SW480 (cell line): Measurements from ENCODE around the gene LAMC2.
"Not testable (repeated sequence)": the region's sequence is repeated elsewhere in the genome, so short reads cannot be mapped to it uniquely, and the experiment has no call there.

Experiments used
- DNase-seq: peaks from one replicate; pipeline ENCODE4 v3.0.0-alpha.2; 2016; ENCODE audit warnings: low spot score

Gene LAMC2

DNA sequence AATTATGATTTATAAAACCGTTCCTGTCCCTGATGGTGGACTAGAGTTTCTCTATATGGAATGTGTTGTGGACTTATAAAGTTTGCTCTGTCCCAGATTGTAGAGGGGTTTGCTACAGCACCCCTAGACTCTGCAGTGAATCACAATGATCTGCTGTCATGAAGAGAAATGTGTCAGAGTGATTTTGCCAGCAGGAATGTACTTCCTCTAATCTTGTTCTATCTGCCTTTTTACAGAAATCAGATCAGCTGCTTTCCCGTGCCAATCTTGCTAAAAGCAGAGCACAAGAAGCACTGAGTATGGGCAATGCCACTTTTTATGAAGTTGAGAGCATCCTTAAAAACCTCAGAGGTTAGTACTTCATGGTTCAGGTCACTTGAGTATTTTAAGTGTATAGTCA is 52.0 kb downstream of the LAMC2 start:
- DNase-seq, result no peak

DNA sequence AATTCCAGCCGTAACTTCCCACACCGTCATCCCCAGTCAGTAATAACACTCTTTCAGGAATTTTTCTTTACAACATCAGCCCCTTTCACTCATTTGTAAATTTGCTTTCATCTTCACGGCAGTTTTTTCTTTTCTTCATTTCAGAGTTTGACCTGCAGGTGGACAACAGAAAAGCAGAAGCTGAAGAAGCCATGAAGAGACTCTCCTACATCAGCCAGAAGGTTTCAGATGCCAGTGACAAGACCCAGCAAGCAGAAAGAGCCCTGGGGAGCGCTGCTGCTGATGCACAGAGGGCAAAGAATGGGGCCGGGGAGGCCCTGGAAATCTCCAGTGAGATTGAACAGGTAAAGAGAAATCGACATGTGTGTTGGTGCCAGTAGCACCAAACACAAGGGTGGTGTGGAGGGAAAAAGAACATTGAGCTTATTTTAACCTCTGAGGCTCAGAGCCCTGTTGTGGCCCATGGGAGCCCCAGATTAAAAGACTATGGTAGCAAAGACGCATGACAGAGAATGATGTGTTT is 53.2 kb downstream of the LAMC2 start:
- DNase-seq, result no peak

DNA sequence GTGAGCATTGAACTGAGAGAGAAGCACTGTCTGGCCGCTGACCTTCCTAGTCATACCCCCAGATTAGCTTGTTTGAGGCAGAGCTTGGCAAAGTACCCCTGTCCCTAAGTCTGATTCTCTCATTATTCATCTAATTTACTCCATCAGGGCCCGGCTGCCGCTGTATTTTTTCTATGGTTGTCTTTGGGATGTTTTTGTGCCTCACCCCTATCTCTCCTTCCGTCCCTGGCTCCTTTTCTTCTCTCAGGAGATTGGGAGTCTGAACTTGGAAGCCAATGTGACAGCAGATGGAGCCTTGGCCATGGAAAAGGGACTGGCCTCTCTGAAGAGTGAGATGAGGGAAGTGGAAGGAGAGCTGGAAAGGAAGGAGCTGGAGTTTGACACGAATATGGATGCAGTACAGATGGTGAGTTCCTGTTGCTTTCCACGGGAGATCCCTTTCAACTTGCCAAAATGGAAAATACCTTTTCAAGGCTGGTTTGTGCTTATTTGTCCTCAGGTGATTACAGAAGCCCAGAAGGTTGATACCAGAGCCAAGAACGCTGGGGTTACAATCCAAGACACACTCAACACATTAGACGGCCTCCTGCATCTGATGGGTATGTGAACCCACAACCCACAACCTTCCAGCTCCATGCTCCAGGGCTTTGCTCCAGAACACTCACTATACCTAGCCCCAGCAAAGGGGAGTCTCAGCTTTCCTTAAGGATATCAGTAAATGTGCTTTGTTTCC is 53.9 kb downstream of the LAMC2 start:
- DNase-seq, result no peak

DNA sequence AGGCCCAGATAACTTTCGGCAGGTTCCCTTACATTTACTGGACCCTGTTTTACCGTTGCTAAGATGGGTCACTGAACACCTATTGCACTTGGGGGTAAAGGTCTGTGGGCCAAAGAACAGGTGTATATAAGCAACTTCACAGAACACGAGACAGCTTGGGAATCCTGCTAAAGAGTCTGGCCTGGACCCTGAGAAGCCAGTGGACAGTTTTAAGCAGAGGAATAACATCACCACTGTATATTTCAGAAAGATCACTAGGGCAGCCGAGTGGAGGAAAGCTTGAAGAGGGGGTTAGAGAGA is 54.4 kb downstream of the LAMC2 start:
- DNase-seq, result no peak

DNA sequence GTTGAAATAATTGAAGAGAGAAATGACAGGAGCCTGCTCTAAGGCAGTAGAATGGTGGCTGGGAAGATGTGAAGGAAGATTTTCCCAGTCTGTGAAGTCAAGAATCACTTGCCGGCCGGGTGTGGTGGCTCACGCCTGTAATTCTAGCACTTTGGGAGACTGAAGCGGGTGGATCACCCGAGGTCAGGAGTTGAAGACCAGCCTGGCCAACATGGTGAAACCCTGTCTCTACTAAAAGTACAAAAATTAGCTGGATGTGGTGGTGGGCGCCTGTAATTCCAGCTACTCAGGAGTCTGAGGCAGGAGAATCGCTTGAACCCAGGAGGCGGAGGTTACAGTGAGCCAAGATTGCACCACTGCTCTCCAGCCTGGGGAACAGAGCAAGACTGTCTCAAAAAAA is 54.8 kb downstream of the LAMC2 start:
- DNase-seq, result not testable (repeated sequence)

DNA sequence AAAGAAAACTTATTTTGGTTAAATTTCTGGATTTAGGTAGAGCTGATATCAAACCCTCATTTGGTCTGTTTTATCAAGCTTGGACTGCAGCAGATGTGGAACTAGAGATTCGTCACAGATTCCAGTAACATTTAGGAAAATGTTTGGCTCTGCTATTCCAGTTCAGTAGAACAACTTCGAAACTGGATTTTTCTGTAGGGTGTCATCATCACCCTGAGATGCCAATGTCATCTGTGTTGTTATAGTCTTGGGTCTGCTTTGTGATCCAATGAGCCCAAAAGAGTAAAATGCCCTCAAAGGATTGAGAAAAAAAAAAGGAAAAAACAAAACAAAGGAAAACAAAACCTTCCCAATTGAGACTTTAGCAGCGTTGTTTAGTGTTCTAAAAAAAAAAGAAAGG is 55.4 kb downstream of the LAMC2 start:
- DNase-seq, result no peak

DNA sequence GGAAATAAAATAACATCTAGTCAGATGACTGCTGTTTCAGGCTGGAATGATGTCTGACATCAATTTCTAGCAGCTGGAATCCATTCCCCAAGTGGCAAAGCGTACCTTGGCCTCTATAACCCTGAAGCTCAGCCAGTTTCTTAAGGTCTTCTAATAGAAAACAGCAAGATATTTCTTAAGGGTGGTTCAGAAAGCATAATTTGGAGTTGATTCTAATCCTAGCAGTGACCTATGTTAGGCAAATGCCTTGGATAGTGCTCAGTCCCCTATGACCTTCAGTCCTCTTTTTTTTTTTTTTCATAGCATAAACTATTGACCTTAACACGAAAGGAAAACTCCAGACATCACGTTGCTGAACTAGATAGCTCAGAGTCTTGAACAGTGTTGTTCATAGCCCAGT is 56.5 kb downstream of the LAMC2 start:
- DNase-seq, result no peak

DNA sequence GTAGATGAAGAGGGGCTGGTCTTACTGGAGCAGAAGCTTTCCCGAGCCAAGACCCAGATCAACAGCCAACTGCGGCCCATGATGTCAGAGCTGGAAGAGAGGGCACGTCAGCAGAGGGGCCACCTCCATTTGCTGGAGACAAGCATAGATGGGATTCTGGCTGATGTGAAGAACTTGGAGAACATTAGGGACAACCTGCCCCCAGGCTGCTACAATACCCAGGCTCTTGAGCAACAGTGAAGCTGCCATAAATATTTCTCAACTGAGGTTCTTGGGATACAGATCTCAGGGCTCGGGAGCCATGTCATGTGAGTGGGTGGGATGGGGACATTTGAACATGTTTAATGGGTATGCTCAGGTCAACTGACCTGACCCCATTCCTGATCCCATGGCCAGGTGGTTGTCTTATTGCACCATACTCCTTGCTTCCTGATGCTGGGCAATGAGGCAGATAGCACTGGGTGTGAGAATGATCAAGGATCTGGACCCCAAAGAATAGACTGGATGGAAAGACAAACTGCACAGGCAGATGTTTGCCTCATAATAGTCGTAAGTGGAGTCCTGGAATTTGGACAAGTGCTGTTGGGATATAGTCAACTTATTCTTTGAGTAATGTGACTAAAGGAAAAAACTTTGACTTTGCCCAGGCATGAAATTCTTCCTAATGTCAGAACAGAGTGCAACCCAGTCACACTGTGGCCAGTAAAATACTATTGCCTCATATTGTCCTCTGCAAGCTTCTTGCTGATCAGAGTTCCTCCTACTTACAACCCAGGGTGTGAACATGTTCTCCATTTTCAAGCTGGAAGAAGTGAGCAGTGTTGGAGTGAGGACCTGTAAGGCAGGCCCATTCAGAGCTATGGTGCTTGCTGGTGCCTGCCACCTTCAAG is 57.3 kb downstream of the LAMC2 start:
- no peak for DNase-seq

DNA sequence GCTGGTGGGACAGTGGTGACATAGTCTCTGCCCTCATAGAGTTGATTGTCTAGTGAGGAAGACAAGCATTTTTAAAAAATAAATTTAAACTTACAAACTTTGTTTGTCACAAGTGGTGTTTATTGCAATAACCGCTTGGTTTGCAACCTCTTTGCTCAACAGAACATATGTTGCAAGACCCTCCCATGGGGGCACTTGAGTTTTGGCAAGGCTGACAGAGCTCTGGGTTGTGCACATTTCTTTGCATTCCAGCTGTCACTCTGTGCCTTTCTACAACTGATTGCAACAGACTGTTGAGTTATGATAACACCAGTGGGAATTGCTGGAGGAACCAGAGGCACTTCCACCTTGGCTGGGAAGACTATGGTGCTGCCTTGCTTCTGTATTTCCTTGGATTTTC is 58.4 kb downstream of the LAMC2 start:
- no peak for DNase-seq

DNA sequence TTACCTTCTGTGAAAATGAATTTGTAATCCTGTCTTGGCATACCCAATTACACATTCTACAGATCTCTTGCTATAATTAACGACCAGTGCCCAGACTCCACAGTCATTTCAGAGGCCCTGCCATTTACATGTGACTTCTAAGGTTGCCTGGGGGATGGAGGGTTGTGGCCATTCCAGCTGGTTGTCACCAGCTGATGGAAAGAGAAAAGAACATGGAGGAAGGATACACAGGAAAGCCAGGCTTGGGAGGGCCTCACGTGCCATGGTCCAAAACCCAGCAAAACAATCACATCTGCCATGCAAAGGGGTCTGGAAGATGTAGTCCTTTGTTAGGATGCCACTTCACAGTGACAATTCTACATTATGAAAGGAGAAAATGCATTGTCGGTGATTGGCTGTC is 59.3 kb downstream of the LAMC2 start:
- no peak for DNase-seq

DNA sequence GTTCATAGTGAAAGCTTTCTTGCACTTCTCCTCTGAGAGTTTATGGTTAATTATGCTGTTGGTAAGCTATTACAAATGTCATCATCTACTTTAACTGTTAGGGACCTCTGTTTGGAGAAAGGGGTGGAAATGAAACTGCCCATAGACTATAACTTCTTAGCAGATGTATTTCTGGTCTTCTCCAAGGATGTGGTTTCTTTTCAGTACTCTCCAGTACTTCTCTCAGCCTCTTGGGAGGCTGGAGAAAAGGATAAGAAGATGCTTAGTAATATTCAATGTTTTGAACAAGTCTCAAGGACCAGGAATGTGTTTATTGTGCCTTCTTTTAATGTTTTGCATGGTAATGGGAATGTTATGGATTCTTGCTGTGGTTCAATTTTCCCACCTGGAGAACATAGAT is 60.4 kb downstream of the LAMC2 start:
- DNase-seq, result no peak

DNA sequence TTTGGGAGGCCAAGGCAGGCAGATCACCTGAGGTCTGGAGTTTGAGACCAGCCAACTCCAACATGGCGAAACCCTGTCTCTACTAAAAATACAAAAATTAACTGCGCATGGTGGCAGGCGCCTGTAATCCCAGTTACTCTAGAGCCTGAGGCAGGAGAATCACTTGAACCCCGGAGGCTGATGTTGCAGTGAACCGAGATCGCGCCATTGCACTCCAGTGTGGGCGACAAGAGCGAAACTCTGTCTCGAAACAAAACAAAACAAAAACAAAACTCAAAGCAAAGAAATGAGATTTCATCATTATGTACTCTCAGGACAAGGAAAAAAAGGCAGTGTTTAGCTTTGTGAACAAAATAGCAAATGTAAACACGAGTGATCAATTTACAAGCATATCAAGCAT is 61.0 kb downstream of the LAMC2 start:
- no peak for DNase-seq

DNA sequence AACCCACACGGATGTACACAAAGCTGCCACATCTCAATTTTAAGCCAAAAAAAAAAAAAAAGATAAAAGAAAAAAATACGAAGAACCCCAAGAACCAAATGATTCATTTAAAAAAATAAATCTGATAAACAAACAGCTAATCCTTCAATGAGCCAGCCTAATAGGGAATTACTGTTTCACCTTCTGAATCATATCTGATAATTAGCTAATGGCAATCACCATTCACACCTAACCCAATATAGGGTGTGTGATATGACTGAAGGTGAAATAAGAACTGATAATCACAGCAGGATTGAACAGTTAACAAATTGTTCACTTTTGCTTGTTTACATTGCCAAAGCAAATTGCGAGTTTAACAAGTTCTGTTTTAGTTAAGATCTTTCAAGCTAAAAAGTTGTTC is 61.4 kb downstream of the LAMC2 start:
- no peak for DNase-seq

DNA sequence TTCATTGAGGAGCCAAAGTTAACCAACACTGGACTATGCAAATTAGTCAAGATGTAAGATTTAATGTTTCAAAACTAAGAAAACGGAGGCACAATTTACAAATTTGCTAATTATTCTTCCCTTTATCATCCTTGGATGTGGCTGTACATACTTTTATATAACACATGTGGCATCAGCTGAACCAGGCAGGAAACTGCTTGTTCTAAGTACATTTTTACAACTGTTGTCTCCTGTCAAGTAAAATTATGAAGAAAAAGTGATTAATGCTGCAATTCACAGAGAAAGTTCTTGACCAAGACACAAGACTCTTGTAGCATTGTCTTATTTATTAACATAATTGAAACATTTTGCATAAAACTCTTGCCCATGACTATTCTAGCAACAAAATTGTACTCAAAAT is 61.9 kb downstream of the LAMC2 start:
- no peak for DNase-seq

DNA sequence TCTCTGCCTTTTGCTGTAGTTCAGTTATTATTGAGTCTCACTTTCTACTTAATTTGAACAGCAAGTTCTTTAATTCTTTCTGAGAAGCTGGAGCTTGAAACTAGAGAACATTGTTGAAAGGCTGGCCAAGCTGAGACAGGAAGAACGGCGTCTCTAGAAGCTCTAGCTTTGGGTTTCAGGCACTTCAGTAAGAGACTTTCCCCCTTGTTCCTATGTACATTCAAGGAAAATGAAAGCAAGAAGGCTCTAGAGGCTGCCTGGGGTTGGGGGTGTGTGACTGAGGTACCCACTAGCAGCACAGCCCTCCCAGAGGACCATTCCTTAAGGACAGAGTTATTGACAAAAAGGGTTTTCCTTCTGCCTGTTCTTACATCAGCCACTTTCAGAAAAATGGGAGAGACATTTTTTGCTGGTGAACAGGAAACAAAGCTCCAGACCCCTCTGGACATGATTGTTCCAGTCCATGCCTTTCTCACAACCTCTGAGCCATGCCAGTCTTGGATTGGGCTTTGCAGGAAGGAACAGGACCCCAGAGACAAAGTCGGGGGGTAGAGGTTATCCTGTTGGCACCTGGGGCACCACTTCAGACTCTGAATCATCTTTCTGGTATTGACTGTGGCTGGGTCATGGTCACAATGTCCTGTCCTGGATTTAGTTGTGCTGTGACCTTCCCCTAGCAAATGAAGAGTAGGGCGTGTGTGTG is 63.1 kb downstream of the LAMC2 start:
- no peak for DNase-seq

DNA sequence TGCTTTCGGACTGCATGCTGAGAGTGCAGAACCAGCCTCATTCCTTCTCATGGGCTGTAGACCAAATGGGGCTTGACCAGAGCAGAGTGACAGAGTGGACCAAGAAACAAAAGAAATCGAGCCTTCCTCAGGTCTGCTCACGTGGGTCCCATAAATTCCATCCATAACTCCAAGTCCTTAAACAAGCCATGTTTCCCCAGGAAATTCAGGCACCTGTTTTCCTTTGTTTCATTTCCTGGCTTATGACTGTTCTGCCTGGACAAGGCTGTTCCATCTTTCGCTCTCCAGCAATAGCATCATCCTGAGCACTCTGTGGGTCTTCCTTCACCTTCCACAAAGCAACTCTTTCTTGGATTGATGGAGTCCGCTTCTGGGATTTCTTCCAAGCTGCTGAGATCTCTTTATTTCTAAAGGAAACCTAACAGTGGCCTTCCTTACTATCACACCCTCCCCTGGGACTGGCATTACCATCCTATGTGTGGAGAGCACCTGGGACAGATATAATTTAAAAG is 63.9 kb downstream of the LAMC2 start:
- DNase-seq, result no peak

DNA sequence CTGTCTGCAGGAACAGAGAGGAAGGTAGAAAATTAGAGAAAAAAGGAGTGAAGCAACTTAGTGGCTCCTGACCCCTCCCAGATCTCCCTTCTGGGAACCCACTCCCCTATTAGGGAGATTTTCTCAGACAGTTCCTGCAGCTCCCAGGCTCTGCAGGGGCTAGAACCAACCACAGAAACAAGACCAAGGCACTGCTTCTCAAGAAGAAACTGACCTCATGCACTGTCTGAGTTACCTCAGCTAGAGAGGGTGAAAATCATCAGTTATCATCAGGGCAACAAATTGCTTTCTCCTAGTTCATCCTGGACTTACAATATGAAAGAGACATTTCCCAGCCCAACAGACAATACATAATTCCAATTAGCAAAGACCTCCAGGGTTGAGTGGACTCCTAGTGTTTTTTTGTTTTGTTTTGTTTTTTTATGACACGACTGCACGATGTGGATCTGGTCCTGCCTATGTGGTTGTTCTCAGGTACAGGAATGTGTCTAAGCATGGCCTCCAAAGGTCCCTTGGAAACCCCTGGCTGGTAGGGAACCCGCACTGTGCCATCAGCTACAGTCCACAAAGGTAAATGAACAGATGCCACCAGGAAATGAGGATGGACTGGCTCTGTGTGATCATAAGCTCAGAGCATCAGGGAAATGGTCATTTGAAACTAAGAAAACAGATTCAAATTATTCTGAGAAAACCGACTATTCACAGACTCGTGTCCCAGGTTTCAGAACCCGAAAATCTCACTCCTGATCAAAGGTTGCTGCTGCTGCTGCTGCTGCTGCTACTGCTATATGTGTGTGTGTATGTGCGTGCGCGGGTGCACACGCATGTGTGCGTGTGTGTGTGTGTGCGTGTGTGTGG is 65.3 kb downstream of the LAMC2 start:
- no peak for DNase-seq

DNA sequence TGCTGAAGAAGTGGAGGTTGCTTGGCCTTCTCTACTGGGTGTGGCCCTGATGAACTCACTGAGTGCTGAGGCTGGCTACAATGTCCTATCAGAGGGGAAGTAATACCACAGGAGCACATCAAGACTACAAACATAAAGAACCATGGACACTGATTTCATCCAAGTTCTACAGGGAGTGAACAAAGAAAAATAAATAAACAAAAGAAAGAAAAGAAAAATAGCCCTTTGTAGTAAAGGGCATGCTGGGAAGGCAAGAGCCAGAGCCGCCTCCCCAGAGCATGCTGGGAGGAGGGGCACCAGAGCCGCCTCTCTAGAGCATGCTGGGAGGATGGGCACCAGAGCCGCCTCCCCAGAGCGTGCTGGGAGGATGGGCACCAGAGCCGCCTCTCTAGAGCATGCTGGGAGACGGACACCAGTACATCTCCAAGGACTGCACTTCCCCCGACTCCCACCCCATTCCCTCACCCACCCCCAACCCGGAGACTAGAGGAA is 65.9 kb downstream of the LAMC2 start:
- DNase-seq, result no peak

DNA sequence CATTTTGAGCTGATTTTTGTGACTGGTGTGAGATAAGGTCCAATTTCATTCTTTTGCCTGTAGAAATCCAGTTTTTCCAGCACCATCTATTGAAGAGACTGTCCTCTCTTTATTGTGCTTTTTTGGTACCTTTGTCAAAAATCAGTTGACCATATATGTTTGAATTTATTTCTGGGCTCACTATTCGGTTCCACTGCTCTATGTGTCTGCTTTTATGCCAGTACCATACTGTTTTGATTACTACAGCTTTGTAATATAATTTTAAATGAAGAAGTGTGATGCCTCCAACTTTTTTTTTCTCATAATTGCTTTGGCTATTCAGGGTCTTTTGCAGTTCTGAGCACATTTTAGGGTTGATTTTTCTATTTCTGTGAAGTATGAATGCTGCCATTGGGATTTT is 69.0 kb downstream of the LAMC2 start:
- DNase-seq, result no peak

DNA sequence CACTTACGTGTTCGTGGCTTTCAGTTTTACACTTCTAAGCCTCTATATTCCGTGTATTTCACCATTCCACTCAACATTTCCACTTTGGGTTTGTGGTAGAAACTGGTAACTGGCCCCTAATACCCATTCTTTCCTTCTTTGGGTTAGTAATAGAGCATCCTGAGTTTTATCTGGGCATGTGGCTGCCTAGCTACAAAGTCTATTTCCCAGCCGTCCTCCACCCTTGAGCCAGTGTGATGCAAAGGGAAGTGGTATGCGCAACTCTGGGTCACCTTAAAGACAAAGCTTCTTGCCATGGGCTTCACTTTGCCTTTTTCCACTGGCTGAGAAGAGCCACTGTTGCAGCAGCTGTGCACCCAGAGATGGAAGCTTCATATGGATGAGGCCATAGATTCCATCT is 73.9 kb downstream of the LAMC2 start:
- no peak for DNase-seq

DNA sequence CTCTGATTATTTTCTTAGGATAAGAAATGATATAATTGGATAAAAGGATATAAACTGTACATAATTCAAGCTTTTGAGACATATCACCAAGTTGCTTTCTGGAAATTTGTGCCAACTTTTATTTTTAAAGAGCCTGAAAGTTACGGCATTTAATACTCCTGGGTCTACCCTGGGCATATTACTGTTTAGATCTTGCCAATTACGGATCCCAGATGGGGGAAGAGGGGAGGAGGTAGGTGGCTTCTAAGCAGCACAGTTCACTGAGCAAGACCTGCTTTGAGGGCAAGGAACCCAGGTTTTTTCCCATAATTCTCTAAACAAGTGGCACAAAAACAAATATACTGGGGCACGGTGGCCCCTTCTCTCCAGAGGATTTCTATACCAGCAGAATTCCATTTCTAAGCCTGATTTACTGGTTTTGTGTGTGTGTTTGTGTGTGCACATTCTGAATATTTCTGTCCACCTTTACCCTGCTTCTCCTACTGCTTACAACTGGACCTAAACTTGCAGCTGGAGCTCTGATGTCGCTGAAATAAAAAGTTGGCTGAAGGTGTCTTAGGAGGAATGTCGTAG is 76.7 kb downstream of the LAMC2 start:
- DNase-seq, result no peak
